GM19239 (cell line): Measurements from ENCODE around the gene TBC1D1.
A peak's percentile ranks its signal among the peaks of the same experiment; 100 is the strongest.

Experiments
- DNase-seq: peaks from one replicate; pipeline ENCODE4 v3.0.0; 2011; ENCODE audit warnings: low spot score; ENCODE audit not compliant: insufficient read length
- FAIRE-seq: peaks from 2 replicates; lab custom pipeline; 2011; peaks lifted over from hg19 to GRCh38; lab: Jason Lieb, UNC

The TBC1D1 gene

DNA sequence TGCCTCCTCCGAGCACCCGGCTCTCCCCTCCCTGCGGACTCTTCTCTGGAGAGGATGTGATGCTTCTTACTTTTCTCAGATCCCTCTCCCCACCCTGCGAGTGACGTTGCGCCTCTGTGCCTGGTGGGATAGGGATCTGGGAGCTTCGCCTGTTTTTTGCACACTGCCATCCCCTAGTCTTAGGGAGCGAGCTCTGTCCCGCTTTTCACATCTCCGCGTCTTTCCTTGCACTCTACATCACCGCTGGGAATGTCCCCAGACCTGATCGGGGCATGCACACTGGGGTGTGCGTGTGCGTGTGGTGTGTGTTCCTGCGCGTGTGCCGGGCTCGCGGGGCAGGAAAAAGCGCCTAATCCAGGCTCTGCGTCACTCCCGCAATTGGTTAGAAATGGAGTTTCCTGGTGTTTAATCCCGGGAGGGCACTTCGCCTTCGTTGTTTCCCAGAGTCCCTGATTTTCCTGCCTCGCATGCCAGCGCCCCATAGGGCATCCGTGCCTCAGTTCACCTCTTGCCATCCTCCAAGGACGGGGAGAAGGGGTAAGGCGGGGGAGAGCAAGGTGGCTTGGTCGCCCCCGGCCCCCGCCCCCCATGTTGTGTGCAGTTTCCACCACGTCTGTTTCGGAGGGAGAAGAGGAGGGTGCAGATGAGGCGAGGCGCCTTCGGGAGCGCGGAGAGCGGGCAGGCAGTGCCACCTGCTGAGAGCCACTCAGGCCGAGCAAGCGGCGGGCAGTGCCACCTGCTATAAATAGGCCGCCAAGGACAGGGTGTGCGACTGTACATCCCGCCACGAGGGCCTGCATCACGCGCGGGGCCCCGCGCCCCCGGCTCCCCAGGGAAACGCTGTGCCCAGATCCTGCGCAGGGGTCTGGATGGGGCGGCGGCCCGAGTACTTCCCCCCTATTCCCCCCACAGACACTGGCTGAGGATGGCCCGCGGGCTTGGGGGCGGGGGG lies 759 bp upstream of the TBC1D1 start:
- peak; percentile 31 for DNase-seq
- FAIRE-seq = peak; percentile 73

DNA sequence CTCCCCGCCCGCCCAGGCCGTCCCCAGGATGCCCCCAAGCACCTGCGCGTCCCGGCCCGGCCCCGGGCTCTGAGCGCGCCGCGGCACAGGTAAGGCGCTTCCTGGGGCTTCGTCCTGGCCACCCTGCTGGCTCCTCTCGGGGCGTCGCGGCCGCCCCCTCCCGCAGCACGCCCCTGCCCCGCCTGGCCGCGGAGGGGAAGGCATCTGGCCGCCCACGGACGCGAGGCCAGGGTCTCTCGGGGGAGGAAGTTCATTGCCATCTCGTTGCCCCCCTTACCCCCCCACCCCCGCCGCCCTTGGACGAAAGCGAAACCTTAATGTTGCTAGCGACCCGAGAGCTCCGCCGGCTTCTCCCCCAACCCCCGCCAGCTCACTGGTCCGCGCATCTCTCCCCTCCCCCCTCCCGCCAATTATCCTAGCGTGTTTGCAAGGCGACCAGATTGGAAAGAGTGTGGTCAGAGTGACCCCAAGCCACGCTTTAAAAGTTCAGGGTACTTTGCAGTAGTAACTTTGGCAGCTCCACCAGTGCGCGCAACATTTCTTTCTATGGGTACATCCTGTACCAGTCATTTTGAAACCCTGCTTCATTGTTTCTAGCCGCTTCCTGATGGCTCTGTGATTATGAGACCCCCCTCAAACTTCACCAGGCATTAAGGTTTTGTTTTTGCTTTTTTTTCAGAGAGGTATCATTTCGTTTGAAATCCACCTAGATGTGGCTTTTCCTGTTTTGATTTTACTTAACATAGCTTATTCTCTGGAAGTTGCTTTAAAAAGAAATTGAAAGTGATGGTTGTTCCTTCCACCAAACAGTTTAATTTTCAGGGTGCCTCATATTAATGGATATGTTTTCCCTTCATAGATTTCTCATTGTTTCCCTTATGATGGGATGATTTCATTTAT lies 626 bp downstream of the TBC1D1 start:
- peak; percentile 98 for FAIRE-seq

DNA sequence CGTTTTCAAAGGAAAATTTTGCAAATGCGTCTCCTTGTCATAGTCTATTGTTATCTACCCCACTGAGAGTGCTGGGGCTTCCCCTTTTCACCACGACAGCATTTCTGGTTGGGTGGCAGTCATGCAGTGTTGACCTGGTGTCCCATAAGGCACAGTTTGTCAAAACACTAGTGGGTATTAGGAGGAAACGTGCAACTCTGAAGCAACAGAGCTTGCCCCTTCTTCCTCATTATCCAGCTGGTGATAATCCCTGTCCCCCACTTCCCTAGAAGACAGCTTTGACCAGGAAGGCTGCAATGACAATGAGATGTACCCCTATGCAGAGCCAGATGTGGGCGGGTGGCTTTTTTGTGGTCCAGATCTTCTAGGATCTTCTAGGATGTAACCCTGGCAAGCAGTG lies 1.8 kb downstream of the TBC1D1 start:
- DNase-seq (peak; percentile 25), FAIRE-seq (peak; percentile 96)

More for the DNA sequence above, 626 bp downstream of the TBC1D1 start:
- DNase-seq = peak; percentile 48

DNA sequence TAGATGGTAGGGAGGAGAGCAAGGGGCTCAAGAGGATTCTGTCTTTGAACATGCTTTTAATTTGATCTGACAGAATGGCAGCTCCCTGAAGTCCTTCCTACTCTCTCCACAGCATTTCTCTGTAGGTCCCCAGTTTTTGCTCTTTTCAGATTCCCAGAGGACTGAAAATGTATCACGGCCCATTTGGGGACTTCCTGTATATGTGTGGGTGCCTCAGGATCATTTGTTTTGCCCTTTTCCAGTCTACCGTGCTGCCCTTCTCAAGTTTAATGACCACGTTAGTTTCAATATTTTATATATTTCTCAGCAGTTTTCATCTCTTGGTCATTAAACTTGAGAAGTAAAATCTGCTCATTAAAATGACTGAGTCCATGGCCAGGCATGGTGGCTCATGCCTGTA lies 2.3 kb downstream of the TBC1D1 start:
- no peak for DNase-seq
- FAIRE-seq = peak; percentile 81

DNA sequence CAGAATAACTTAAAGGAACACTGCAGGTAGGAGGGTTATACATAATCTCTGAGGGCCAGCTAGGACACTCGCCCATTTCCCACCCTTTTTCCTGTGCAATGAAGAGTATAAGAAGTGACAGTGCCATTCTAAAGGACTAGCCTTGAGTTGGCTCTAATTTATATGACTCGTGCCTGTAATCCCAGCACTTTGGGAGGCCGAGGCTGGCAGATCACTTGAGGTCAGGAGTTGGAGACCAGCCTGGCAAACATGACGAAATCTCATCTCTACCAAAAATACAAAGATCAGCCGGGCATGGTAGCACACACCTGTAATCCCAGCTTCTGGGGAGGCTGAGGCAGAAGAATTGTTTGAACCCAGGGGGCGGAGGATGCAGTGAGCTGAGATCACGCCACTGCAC lies 4.4 kb downstream of the TBC1D1 start:
- no peak for FAIRE-seq
- no peak for DNase-seq

DNA sequence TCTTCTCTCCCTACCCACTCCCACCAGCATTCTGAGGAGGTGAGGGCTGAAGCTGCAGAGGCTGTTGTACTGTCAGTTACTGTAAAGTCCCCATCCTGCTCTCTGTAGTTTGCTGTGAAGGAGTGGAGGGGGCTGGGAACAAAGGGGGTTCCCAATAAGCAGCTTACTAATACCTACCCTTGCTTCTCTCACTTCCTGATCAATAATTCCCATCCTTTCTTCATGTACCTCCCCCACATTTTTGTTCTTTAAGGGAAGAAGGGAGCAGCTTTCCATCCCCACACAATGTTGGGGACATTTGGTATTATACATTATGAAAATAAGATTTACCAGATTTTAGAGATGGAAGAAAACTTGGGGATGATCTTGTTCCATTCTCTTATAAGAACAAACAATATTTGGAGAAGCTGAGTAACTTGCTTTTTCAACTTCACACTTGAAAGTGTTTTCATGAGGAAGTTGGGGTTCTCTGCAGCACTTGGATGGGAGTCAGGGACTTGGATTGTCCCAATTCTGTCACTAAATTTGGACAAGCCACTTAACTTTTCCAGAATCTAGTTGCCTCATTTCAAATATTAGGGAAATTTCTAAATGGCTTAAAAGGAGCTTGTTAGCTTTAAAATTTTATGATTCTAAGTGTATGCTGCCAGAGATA lies 5.4 kb downstream of the TBC1D1 start:
- DNase-seq (no peak), FAIRE-seq (peak; percentile 44)

DNA sequence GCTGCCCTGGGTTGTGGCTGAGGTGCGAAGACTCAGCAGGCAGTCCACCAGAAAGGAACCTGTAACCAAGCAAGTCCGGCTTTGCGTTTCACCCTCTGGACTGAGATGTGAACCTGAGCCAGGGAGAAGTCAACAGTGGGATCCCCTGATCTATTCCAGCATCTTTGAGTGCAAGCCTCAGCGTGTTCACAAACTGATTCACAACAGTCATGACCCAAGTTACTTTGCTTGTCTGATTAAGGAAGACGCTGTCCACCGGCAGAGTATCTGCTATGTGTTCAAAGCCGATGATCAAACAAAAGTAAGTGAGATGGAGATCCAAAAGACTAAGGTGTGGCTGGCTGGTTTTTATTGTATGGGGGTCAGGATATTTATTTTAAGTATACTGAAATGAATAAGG lies 11.3 kb downstream of the TBC1D1 start:
- FAIRE-seq = no peak

DNA sequence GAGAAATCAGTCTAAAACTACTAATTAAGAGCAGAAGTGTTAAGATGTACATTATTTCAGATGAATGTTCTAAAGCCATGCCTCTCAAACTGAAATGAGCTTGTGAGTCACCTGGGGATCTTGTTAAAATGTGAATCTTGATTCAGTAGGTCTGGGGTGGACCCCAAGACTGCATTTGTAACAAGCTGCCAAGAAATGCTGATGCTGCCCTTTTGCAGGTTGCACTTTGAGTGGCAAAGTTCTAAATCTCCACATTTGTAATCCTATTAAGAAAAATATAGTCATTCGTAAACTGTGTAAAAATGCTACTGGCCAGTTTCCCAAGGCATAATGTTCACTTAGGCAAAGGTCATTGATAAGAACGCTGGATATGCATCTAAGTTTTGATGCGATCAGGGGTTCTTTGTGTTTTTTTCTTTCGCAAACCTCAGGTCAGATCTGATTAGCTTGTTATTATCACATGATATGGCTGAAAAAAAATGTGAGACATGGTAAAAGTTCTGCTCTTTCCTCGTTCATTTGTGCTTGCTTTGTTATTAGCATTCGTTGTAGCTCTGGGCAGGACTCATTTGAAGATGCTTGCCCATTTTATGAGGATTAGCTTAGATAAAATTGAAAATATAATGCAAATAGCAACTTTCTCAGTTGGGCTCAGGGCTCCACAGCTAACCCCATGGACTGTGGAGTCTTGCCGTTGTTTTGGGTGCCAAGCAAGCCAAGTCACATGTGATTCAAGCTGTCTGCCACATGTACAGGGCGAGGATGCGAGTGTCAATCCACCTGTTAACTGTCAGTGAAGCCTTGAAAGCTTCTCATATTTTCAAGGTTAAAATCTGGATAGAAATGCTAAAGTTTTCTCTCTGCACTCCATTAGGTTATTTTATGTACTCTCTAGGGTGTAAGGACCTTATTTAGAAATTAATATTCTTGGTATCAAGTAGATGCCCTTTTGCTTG lies 12.1 kb downstream of the TBC1D1 start:
- FAIRE-seq = no peak

More for the DNA sequence above, 11.3 kb downstream of the TBC1D1 start:
- DNase-seq = no peak

DNA sequence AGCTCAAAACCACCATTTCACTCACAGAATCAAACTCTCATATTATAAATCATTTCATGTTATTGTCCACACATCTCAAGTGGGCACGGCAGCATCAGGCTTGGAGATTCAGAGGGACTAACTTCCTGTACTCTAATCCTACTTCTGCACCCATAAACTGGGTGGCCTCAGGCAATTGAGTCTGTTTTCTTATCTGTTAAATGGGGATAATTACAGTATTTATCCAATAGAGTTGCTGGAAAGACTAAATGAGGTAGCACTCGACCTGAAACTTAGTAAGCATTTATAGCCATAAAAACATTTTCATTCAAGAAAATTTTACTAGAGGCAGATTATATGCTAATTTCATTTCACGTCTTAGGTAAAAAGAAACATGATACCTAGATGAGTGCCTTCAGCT lies 13.0 kb downstream of the TBC1D1 start:
- DNase-seq (no peak), FAIRE-seq (no peak)

More for the DNA sequence above, 12.1 kb downstream of the TBC1D1 start:
- no peak for DNase-seq

DNA sequence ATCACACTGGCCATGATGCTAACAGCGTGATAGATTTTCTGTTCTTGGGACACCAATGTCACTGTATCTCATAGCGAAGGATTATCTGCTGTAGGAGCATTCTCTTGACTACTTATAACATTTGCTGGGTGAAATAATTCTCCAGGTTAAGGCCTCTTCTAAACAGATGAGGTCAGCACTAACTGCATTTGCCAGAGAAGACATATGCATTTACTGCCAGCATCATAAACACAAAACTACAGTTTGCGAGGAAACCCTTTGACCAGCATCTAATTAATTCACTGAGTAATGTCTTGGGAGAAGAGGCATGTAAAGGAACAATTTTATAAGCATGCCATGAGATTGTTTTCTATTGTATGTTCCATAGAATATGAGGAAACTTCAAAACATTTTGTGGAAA lies 13.9 kb downstream of the TBC1D1 start:
- FAIRE-seq (no peak), DNase-seq (no peak)

DNA sequence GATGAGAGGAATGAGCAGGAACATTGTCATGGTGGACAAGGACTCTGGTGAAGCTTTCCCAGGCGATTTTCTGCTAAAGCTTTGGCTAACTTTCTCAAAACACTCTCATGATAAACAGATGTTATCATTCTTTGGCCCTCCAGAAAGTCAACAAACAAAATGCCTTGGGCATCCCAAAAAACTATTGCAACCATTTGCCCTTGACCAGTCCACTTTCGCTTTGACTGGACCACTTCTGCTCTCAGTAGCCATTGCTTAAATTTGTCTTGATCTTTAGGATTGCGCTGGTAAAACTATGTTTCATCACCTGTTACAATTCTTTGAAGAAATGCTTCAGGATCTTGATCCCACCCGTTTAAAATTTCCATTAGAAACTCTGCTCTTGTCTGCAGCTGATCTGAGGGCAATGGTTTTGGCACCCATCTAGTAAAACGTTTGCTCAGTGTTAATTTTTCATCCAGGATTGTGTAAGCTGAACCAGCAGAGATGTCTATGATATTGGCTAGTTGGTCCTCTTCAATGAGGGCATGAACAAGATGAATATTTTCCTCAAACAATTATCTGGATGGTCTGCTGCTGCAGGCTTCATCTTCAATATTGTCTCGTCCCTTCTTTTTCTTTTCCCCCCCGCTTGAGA lies 14.8 kb downstream of the TBC1D1 start:
- DNase-seq (no peak), FAIRE-seq (peak; percentile 72)

DNA sequence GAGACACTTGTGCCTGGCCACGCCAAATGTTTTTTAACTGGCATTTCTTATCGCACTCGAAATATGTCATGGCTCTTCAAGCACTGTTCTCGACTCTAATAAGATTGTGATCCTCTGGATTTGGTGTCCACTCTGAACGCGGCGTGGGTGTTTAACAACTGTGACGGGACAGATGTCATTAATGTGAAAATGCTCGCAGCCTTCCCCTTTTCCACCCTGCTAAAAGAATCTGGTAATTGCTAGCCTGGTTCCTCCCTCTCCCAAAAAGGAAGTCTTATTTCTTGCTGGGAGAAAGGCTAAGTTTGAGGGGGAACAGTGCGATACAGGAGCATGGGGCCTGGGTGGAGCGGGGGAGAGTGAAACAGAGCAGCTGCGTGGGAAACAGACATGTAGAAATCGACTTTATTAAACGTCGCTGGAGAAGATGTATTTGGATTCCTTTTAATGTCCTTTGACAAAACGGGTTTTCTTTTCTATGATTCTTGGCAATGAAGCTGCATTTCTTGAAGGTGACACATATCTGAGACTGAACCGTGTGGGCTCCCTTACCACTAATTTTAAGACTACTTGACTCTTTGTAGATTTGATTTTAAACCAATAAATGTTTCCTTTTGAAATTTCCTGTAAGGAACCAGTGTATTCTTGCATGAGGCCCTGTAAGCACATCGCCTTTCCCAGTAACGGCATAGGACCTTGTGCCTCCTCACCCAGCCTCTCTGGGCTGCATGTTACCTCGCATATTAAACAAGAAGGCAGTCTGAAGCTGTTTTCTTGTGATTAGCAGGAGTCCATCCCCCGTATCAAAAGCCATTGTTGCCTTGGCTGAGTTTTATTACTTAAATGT lies 17.8 kb downstream of the TBC1D1 start:
- DNase-seq = no peak
- no peak for FAIRE-seq

DNA sequence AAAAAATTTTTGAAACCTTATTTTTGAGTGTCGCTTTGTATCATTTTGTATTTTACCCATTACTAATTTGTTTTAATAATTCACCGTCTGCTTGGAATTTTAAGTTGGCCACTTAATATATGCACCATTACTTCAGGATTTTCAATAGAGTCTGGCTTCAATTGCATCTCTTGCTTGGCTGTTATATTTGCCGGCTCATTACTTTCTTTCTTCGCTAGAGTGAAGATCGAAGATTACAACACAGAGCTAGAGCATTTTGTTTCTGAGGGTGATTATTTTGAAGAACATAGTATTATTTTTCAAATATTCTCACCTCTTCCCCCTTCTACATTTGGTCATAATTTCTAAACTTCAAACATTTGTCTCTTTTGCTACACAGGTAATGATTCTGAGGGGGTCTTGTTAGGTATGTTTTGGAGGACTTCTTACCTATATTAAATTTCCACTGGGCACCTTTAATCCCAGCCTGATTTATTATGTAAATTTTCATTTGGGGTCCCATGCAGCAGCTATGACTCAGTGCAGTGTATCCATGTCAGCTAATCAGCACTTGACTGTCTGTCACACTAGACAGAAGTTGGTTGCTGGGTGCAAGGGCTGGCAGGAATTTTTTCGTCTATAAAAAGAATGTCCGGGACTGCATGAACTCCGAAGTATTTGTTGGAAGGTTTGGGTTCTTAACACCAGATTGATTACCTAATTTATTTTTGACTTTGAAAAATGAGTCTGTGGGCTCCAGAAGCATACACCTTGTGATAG lies 18.6 kb downstream of the TBC1D1 start:
- DNase-seq (no peak), FAIRE-seq (no peak)

DNA sequence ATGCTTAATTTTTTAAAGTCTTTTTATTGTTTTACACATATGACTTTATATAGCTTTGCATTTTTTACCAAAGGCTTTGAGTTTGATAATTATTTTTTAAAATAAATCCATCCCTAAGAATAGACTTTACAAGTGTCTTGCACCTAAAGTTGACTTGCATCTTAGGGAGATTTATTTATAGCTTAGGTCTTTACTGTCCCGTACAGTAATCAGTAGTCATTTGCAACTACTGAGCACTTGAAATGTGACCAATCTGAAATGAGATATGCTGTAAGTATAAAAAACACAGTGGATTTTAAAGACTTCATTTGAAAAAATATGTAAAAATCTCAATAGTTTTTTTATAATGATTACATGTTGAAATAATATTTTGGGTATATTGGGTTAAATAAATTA lies 19.2 kb downstream of the TBC1D1 start:
- FAIRE-seq = no peak
- no peak for DNase-seq

DNA sequence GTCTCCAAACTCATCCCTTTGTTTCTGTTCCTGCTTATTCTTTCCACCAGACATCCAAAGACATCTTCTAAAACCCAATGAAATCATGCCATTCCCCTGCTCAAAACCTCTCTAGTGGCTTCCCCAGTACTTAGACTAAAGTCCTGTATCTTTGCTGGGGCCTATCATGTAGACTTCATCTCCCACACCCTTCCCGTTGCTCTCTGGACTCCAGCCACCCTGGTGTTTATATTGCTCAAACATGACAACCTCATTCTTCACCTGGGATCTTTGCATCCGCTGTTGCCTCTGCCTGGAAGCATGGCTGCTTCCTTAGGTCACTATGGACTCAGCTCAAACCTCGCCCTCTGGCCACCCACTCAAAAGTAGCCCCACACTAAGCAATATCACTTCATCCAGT lies 23.7 kb downstream of the TBC1D1 start:
- peak; percentile 26 for FAIRE-seq
- no peak for DNase-seq

DNA sequence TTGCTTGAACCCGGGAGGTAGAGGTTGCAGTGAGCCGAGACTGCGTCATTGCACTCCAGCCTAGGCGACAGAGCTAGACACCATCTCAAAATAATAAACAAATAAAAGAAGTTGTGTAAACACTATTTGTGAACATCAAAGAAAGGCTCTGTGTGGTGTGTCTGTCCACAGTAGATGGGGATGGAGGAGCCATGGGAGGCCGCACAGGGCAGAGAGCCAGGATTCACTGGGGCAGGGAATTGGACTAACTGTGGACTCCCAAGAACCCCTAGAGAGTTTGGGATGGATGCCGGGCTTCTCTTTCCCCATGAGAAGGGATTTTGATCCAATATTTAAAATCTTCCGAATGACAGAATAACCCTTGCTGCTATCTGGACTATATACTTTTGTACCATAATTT lies 26.5 kb downstream of the TBC1D1 start:
- FAIRE-seq = no peak
- no peak for DNase-seq

DNA sequence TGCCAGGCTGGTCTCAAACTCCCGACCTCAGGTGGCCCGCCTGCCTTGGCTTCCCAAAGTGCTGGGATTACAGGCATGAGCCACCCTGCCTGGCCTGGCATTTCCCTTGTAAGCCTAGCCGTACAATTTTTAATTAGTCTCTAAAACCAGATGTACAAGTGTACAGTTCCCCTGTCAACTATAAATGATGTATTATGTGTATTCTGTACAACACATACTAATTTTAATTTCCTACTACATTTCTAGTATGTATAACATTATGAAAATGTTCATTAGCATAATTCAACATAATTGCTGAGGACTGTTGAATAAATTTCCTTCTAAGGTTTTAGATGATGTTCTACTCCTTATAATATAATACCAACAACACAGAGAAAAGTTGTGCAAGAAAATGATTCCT lies 27.8 kb downstream of the TBC1D1 start:
- DNase-seq (no peak), FAIRE-seq (no peak)
